ENCODE data around the gene TMEM248. TPM values are rescaled to one million over a fixed set of nuclear protein-coding genes. Genes with fewer than 3 reads are reported as not detected.

TMEM248 gene
- total and polyA plus RNA-seq, 10 of the 15 experiments (the other 5 are each of a cell fraction or from before 2014, with no cell fraction given), result 6.3 to 93.5 (median 64.9) TPM

- Histone ChIP-seq H3K9ac (ENCODE audit: control insufficient read depth, insufficient read depth, low read length) (no peak overlapping the region), H3K36me3 (ENCODE audit: control insufficient read depth in 2 of 2, insufficient read depth in 2 of 2, low read length in 1 of 2) (peaks cover 0 to 6% of the 10 kb centered on the region in 2 experiments; a peak in 3 of 4 replicates), H4K20me1 (ENCODE audit: control insufficient read depth, insufficient read depth) (no peaks in the 10 kb centered on the region), H3K4me3 (no peak overlapping the region), H2AFZ (ENCODE audit: control insufficient read depth, low read depth, low read length) (no peak overlapping the region), H3K27me3 (replicated peaks in 1 of 2; ENCODE audit: control insufficient read depth in 2 of 2, insufficient read depth in 2 of 2, low read length in 1 of 2) (no peaks in the 10 kb centered on the region), H3K27ac (ENCODE audit: control insufficient read depth, insufficient read depth) (no peak overlapping the region), H3K4me1 (ENCODE audit: control insufficient read depth, insufficient read depth, low read length) (no peaks in the 10 kb centered on the region), H3K9me3 (replicated peaks; ENCODE audit: control insufficient read depth, insufficient read depth, low read length) (no peaks in the 10 kb centered on the region), H3K4me2 (ENCODE audit: control insufficient read depth, insufficient read depth) (no peak overlapping the region), H3K79me2 (ENCODE audit: control insufficient read depth, insufficient read depth, low read length) (no peaks in the 10 kb centered on the region)
- no TSS peak for BruUV-seq (replicated peaks)
- ChIA-PET RAD21 (ENCODE audit: unreplicated experiment) (no interaction called here), POLR2A (no interaction called here), SMC1A (ENCODE audit: uncharacterized antibody, unreplicated experiment) (no interaction called here), CTCF (interaction anchor here (0.6 kb wide), 1 partner anchor 648 kb away, joined by 3 read pairs; no protein-coding TSS in a partner anchor)
- intact Hi-C loops (cut with micrococcal nuclease; ENCODE audit: unreplicated experiment), result no loop called here
- WGBS (ENCODE audit: insufficient coverage, insufficient replicate concordance, low lambda C conversion rate, missing lambda C conversion rate), result 80% methylated on average over 7 of the region's 7 CpGs
- FAIRE-seq, result no peak
- TF ChIP-seq FOS (IDR thresholded peaks at IDR 0.05; ENCODE audit: borderline replicate concordance, extremely low read depth, insufficient read length) (no peak), ZSCAN29 (IDR thresholded peaks at IDR 0.05) (no peak), FOXM1 (IDR thresholded peaks at IDR 0.05; ENCODE audit: low read depth, low read length) (no peak), ZBED1 (IDR thresholded peaks at IDR 0.05; ENCODE audit: borderline replicate concordance) (no peak), SMC3 (IDR thresholded peaks at IDR 0.05; ENCODE audit: borderline replicate concordance, low read length) (no peak), EP300 (IDR thresholded peaks at IDR 0.05; ENCODE audit: borderline replicate concordance in 1 of 2, control insufficient read depth in 1 of 2, low read depth in 2 of 2, low read length in 2 of 2) (no peak), IRF4 (IDR thresholded peaks at IDR 0.05; ENCODE audit: low read depth, low read length) (no peak), SP1 (IDR thresholded peaks at IDR 0.05; ENCODE audit: low read depth, low read length) (no peak), MXI1 (IDR thresholded peaks at IDR 0.05; ENCODE audit: low read depth, low read length) (no peak), SIN3A (IDR thresholded peaks at IDR 0.05; ENCODE audit: low read depth, low read length) (no peak), BACH1 (IDR thresholded peaks at IDR 0.05; ENCODE audit: borderline replicate concordance) (no peak), SUPT20H (IDR thresholded peaks at IDR 0.05; ENCODE audit: borderline replicate concordance, control insufficient read depth, low read depth, low read length) (no peak), NR2C1 (IDR thresholded peaks at IDR 0.05) (no peak)
- TF ChIP-seq, protein P1, sequence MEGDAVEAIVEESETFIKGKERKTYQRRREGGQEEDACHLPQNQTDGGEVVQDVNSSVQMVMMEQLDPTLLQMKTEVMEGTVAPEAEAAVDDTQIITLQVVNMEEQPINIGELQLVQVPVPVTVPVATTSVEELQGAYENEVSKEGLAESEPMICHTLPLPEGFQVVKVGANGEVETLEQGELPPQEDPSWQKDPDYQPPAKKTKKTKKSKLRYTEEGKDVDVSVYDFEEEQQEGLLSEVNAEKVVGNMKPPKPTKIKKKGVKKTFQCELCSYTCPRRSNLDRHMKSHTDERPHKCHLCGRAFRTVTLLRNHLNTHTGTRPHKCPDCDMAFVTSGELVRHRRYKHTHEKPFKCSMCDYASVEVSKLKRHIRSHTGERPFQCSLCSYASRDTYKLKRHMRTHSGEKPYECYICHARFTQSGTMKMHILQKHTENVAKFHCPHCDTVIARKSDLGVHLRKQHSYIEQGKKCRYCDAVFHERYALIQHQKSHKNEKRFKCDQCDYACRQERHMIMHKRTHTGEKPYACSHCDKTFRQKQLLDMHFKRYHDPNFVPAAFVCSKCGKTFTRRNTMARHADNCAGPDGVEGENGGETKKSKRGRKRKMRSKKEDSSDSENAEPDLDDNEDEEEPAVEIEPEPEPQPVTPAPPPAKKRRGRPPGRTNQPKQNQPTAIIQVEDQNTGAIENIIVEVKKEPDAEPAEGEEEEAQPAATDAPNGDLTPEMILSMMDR (IDR thresholded peaks at IDR 0.05 in 2 of 3, conservative IDR thresholded peaks at IDR 0.05 in 1 of 3; ENCODE audit: control insufficient read depth in 2 of 3, extremely low read depth in 1 of 3, insufficient read depth in 1 of 3, low read depth in 3 of 3, low read length in 3 of 3), result no peak
- TF ChIP-seq, protein P2, sequence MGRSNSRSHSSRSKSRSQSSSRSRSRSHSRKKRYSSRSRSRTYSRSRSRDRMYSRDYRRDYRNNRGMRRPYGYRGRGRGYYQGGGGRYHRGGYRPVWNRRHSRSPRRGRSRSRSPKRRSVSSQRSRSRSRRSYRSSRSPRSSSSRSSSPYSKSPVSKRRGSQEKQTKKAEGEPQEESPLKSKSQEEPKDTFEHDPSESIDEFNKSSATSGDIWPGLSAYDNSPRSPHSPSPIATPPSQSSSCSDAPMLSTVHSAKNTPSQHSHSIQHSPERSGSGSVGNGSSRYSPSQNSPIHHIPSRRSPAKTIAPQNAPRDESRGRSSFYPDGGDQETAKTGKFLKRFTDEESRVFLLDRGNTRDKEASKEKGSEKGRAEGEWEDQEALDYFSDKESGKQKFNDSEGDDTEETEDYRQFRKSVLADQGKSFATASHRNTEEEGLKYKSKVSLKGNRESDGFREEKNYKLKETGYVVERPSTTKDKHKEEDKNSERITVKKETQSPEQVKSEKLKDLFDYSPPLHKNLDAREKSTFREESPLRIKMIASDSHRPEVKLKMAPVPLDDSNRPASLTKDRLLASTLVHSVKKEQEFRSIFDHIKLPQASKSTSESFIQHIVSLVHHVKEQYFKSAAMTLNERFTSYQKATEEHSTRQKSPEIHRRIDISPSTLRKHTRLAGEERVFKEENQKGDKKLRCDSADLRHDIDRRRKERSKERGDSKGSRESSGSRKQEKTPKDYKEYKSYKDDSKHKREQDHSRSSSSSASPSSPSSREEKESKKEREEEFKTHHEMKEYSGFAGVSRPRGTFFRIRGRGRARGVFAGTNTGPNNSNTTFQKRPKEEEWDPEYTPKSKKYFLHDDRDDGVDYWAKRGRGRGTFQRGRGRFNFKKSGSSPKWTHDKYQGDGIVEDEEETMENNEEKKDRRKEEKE (IDR thresholded peaks at IDR 0.05), result no peak
- TF ChIP-seq, protein P3, sequence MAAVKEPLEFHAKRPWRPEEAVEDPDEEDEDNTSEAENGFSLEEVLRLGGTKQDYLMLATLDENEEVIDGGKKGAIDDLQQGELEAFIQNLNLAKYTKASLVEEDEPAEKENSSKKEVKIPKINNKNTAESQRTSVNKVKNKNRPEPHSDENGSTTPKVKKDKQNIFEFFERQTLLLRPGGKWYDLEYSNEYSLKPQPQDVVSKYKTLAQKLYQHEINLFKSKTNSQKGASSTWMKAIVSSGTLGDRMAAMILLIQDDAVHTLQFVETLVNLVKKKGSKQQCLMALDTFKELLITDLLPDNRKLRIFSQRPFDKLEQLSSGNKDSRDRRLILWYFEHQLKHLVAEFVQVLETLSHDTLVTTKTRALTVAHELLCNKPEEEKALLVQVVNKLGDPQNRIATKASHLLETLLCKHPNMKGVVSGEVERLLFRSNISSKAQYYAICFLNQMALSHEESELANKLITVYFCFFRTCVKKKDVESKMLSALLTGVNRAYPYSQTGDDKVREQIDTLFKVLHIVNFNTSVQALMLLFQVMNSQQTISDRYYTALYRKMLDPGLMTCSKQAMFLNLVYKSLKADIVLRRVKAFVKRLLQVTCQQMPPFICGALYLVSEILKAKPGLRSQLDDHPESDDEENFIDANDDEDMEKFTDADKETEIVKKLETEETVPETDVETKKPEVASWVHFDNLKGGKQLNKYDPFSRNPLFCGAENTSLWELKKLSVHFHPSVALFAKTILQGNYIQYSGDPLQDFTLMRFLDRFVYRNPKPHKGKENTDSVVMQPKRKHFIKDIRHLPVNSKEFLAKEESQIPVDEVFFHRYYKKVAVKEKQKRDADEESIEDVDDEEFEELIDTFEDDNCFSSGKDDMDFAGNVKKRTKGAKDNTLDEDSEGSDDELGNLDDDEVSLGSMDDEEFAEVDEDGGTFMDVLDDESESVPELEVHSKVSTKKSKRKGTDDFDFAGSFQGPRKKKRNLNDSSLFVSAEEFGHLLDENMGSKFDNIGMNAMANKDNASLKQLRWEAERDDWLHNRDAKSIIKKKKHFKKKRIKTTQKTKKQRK (IDR thresholded peaks at IDR 0.05; ENCODE audit: low read depth, low read length), result no peak
- in situ Hi-C loops (cut with MboI), result no loop called here
- no peak for ATAC-seq
- DNase-seq (ENCODE audit: low read depth, low spot score), result no peak
Measured at GRCh38 chr7:66899552-66900280, 21.3 kb upstream of the TMEM248 start.

Data from GM12878 (cell line).